Psoas muscle (tissue), 8 donors: ENCODE measurements around the gene MAPK11. TPM values are rescaled to one million over a fixed set of nuclear protein-coding genes. Genes with fewer than 3 reads are reported as not detected.

Source experiments
- ATAC-seq, 4 donors: fragments of 200-7000 bp; cut with Tn5 transposase; one replicate each; pipeline ENCODE4 v1.9.1; 2020; ENCODE audit warnings: moderate library complexity in 3 of 4, mild to moderate bottlenecking in 2 of 4
- DNase-seq, 2 donors: peaks; one replicate each; pipeline ENCODE4 v3.0.0-alpha.2; 2020
- H3K27ac ChIP-seq: fragments of 200-600 bp; one replicate; pipeline ENCODE4 v1.8.0; 2022
- H3K27me3 ChIP-seq, 3 donors: fragments of 200-600 bp in 1 of 3; one replicate each; pipeline versions ENCODE4 v1.6.1 to v1.8.0; 2013 to 2022; ENCODE audit warnings: low read length in 2 of 3, mild to moderate bottlenecking in 2 of 3, moderate library complexity in 1 of 3; ENCODE audit not compliant: insufficient read depth in 3 of 3
- H3K36me3 ChIP-seq, 2 donors: fragments of 200-600 bp in 1 of 2; one replicate each; pipeline versions ENCODE4 v1.6.1 to v1.8.0; 2013 to 2022; ENCODE audit warnings: low read depth in 1 of 2, mild to moderate bottlenecking in 1 of 2, moderate library complexity in 1 of 2; ENCODE audit not compliant: insufficient read depth in 1 of 2
- H3K4me1 ChIP-seq: fragments of 200-600 bp; one replicate; pipeline ENCODE4 v1.8.0; 2022
- H3K4me3 ChIP-seq: fragments of 200-600 bp; one replicate; pipeline ENCODE4 v1.8.0; 2022; ENCODE audit warnings: mild to moderate bottlenecking
- H3K9me3 ChIP-seq: fragments of 200-600 bp; one replicate; pipeline ENCODE4 v1.8.0; 2022
- CTCF ChIP-seq: fragments of 200-600 bp; IDR thresholded peaks from one replicate; pipeline ENCODE4 v1.8.0; 2022; ENCODE audit warnings: antibody characterized with exemption
- WGBS, 3 donors: extraction: QIAGEN DNeasy Blood & Tissue Kit; methylation state at CpG; one replicate each; pipeline versions ENCODE4 v1.1.6 to v1.1.7; 2013; 5-methylcytosine and 5-hydroxymethylcytosine counted together
- intact Hi-C, 2 donors: fragments of 100-400 bp; cut with DNase I; formaldehyde crosslinking; loops; one replicate each; pipeline versions ENCODE4 v1.11.0 to v1.14.2; 2022
- polyA plus RNA-seq, 3 donors: library from polyadenylated mRNA; stranded (reverse); fragments of 200-250 nt; gene quantifications; one replicate each; pipeline ENCODE4 v1.2.3, GENCODE V29; 2013
- total RNA-seq, 4 donors: library from RNA; stranded (reverse); fragmentation: NEBNext Ultra II Directional in 2 of 4; extraction: Animal tissue kit (Norgen Biotek cat#: 25700) in 2 of 4; gene quantifications; one replicate each; pipeline versions ENCODE4 v1.2.1 to v1.2.4, GENCODE V29; 2021 to 2023
- donor health status: healthy with polysubstance abuse.
- donor health status: DM: no; HTN: no; CAD: no; lungs with moderate emphysema.
- donor health status: Bipolar disorder and iron deficiency.
- donor health status: healthy.
- donor health status: DM: yes; HTN: yes; CAD: no.
- donor health status: DM: no; HTN: no; CAD: no.
- donor health status: DM: no; HTN: no; CAD: no.
- donor health status: DM: yes; HTN: yes; CAD: no.

Gene MAPK11
- total and polyA plus RNA-seq, 7 donors, result 1.7 to 6.3 (median 4.8) TPM

- Histone ChIP-seq H3K9me3 (no peaks in the 10 kb centered on the region), H3K27me3 (no peaks in the 10 kb centered on the region), H3K4me3 (no peak overlapping the region), H3K4me1 (no peaks in the 10 kb centered on the region), H3K36me3 (peaks cover 16 to 92% of the 10 kb centered on the region in 2 donors), H3K27ac (no peak overlapping the region)
- TF ChIP-seq CTCF, result no peak
- intact Hi-C loops, result no loop called here
- ATAC-seq, result no peak
- peak in 1 of 2 donors; percentile 53 for DNase-seq
- 81 to 87% (median 87%) methylated on average over 21 of the region's 21 CpGs for WGBS, 3 donors
Measured at GRCh38 chr22:50217543-50218152, 52.5 kb downstream of the MAPK11 start.

GRCh38 chr22:50216684-50217520, 53.3 kb downstream of the MAPK11 start:
- intact Hi-C loops, result no loop called here
- H3K4me3 ChIP-seq, result no peak overlapping the region
- no peaks in the 10 kb centered on the region for H3K4me1 ChIP-seq
- TF ChIP-seq CTCF, result no peak
- no peaks in the 10 kb centered on the region for H3K9me3 ChIP-seq
- no peaks in the 10 kb centered on the region for H3K27me3 ChIP-seq
- 89 to 92% (median 90%) methylated on average over 55 to 57 of the region's 57 CpGs for WGBS, 3 donors
- no peak for ATAC-seq
- peaks cover 16 to 92% of the 10 kb centered on the region in 2 donors for H3K36me3 ChIP-seq
- DNase-seq, result peak in 1 of 2 donors; percentile 54
- no peak overlapping the region for H3K27ac ChIP-seq

GRCh38 chr22:50216055-50216683, 54.0 kb downstream of the MAPK11 start:
- H3K4me3 ChIP-seq, result no peak overlapping the region
- DNase-seq (no peak), ATAC-seq (no peak)
- WGBS, 3 donors, result 84 to 86% (median 85%) methylated on average over 15 of the region's 15 CpGs
- TF ChIP-seq CTCF, result no peak
- intact Hi-C loops, result no loop called here
- peaks cover 16 to 92% of the 10 kb centered on the region in 2 donors for H3K36me3 ChIP-seq
- H3K27me3 ChIP-seq, result no peaks in the 10 kb centered on the region
- H3K27ac ChIP-seq, result no peak overlapping the region
- no peaks in the 10 kb centered on the region for H3K9me3 ChIP-seq
- no peaks in the 10 kb centered on the region for H3K4me1 ChIP-seq

GRCh38 chr22:50215297-50216054, 54.7 kb downstream of the MAPK11 start:
- 62 to 75% (median 65%) methylated on average over 13 to 17 of the region's 17 CpGs for WGBS, 3 donors
- Histone ChIP-seq H3K36me3 (peaks cover 15 to 92% of the 10 kb centered on the region in 2 donors), H3K9me3 (no peaks in the 10 kb centered on the region), H3K4me3 (no peak overlapping the region), H3K27me3 (no peaks in the 10 kb centered on the region), H3K4me1 (no peaks in the 10 kb centered on the region), H3K27ac (no peak overlapping the region)
- TF ChIP-seq CTCF, result no peak
- DNase-seq (peak in 1 of 2 donors; percentile 56), ATAC-seq (no peak)
- intact Hi-C loops, result no loop called here

Other genes starting within 250 kb of the MAPK11 start
- gene TTLL8, start 212.1 kb downstream of the MAPK11 start, total RNA-seq, result not detected
- not detected for gene TTLL8, start 212.1 kb downstream of the MAPK11 start, polyA plus RNA-seq
- gene MLC1, start 185.0 kb downstream of the MAPK11 start, total RNA-seq, result not detected
- under 1 TPM in 1 of 3 donors, not detected in 2; under 0.01 TPM for gene MLC1, start 185.0 kb downstream of the MAPK11 start, polyA plus RNA-seq
- under 1 TPM in 2 of 4 donors, not detected in 2; 0.07 to 0.39 TPM for gene MOV10L1, start 180.4 kb downstream of the MAPK11 start, total RNA-seq
- under 1 TPM in 1 of 3 donors, not detected in 2; 0.05 TPM for gene MOV10L1, start 180.4 kb downstream of the MAPK11 start, polyA plus RNA-seq
- gene PANX2, start 99.6 kb downstream of the MAPK11 start, total RNA-seq, result under 1 TPM in 3 of 4 donors, not detected in 1; 0.16 to 0.69 (median 0.25) TPM
- under 1 TPM; 0.03 to 0.09 (median 0.04) TPM for gene PANX2, start 99.6 kb downstream of the MAPK11 start, polyA plus RNA-seq
- gene TRABD, start 84.5 kb downstream of the MAPK11 start, total RNA-seq, result 10 to 100 TPM; 19.9 to 29.5 (median 24.0) TPM
- 10 to 100 TPM; 30.6 to 52.1 (median 46.8) TPM for gene TRABD, start 84.5 kb downstream of the MAPK11 start, polyA plus RNA-seq
- gene SELENOO, start 69.4 kb downstream of the MAPK11 start, total RNA-seq, result 10 to 100 TPM in 3 of 4 donors, 1 to 10 TPM in 1; 10.0 to 26.6 (median 15.9) TPM
- 10 to 100 TPM; 18.0 to 22.3 (median 20.6) TPM for gene SELENOO, start 69.4 kb downstream of the MAPK11 start, polyA plus RNA-seq
- 10 to 100 TPM; 18.0 to 21.8 (median 19.0) TPM for gene TUBGCP6, start 25.4 kb downstream of the MAPK11 start, total RNA-seq
- 10 to 100 TPM in 2 of 3 donors, 1 to 10 TPM in 1; 9.5 to 11.2 (median 10.6) TPM for gene TUBGCP6, start 25.4 kb downstream of the MAPK11 start, polyA plus RNA-seq
- gene HDAC10, start 19.1 kb downstream of the MAPK11 start, total RNA-seq, result 10 to 100 TPM; 13.5 to 19.4 (median 15.3) TPM
- gene HDAC10, start 19.1 kb downstream of the MAPK11 start, polyA plus RNA-seq, result 1 to 10 TPM; 4.3 to 5.3 (median 5.1) TPM
- 100 to 1,000 TPM; 107 to 178 (median 145) TPM for gene MAPK12, start 8.7 kb downstream of the MAPK11 start, total RNA-seq
- gene MAPK12, start 8.7 kb downstream of the MAPK11 start, polyA plus RNA-seq, result 100 to 1,000 TPM in 2 of 3 donors, 10 to 100 TPM in 1; 57.4 to 148 (median 131) TPM
- gene PLXNB2, start 37.3 kb upstream of the MAPK11 start, total RNA-seq, result 10 to 100 TPM; 13.6 to 43.7 (median 15.0) TPM
- 10 to 100 TPM in 1 of 3 donors, 1 to 10 TPM in 2; 3.9 to 11.6 (median 5.8) TPM for gene PLXNB2, start 37.3 kb upstream of the MAPK11 start, polyA plus RNA-seq
- gene DENND6B, start 56.6 kb upstream of the MAPK11 start, total RNA-seq, result 1 to 10 TPM in 2 of 4 donors, under 1 TPM in 2; 0.57 to 1.6 (median 0.94) TPM
- under 1 TPM; 0.46 to 0.93 (median 0.81) TPM for gene DENND6B, start 56.6 kb upstream of the MAPK11 start, polyA plus RNA-seq
- gene PPP6R2, start 72.9 kb upstream of the MAPK11 start, total RNA-seq, result 10 to 100 TPM; 36.6 to 48.2 (median 42.5) TPM
- gene PPP6R2, start 72.9 kb upstream of the MAPK11 start, polyA plus RNA-seq, result 10 to 100 TPM; 31.6 to 43.7 (median 32.1) TPM
- 10 to 100 TPM; 75.3 to 98.0 (median 82.8) TPM for gene SBF1, start 204.7 kb upstream of the MAPK11 start, total RNA-seq
- gene SBF1, start 204.7 kb upstream of the MAPK11 start, polyA plus RNA-seq, result 10 to 100 TPM; 42.1 to 58.6 (median 54.9) TPM
- under 1 TPM in 1 of 4 donors, not detected in 3; 0.21 TPM for gene ADM2, start 211.2 kb upstream of the MAPK11 start, total RNA-seq
- gene ADM2, start 211.2 kb upstream of the MAPK11 start, polyA plus RNA-seq, result under 1 TPM in 2 of 3 donors, not detected in 1; 0.01 to 0.05 TPM
- not detected for gene MIOX, start 216.5 kb upstream of the MAPK11 start, total RNA-seq
- not detected for gene MIOX, start 216.5 kb upstream of the MAPK11 start, polyA plus RNA-seq
- 10 to 100 TPM; 16.7 to 18.6 (median 17.3) TPM for gene LMF2, start 237.3 kb upstream of the MAPK11 start, total RNA-seq
- 10 to 100 TPM; 14.9 to 24.1 (median 15.6) TPM for gene LMF2, start 237.3 kb upstream of the MAPK11 start, polyA plus RNA-seq
- gene NCAPH2, start 237.8 kb upstream of the MAPK11 start, total RNA-seq, result 10 to 100 TPM; 19.2 to 24.2 (median 21.7) TPM
- 10 to 100 TPM; 21.8 to 26.3 (median 23.7) TPM for gene NCAPH2, start 237.8 kb upstream of the MAPK11 start, polyA plus RNA-seq